Caco-2 (cell line): ENCODE results near the gene PIK3CA. TPM values are rescaled to one million over a fixed set of nuclear protein-coding genes. Genes with fewer than 3 reads are reported as not detected.

Experiments used
- BruUV-seq: library from RNA; stranded (reverse); fragments of 400-500 nt; replicated peaks from 2 replicates; lab custom pipeline; 2021; lab: Mats Ljungman, UMichigan
- CTCF ChIA-PET: fragments of 300-600 bp; sonication (Branson Sonifier 250); formaldehyde crosslinking; loops from one replicate; lab custom pipeline; 2022; ENCODE audit warnings: antibody characterized with exemption; lab: Charles Lee
- POLR2A ChIA-PET: fragments of 300-600 bp; sonication (Branson Sonifier 250); formaldehyde crosslinking; loops from one replicate; lab custom pipeline; 2022; ENCODE audit warnings: antibody characterized with exemption; lab: Charles Lee
- DNase-seq, 2 experiments: peaks; one replicate each; pipeline versions ENCODE4 v3.0.0 to v3.0.0-alpha.2; 2020 to 2022
- H3K27me3 ChIP-seq: replicated peaks from 2 replicates; pipeline ENCODE4 v1.6.0; 2011; ENCODE audit warnings: low read length; ENCODE audit not compliant: control insufficient read depth, insufficient read depth
- H3K36me3 ChIP-seq: 2 replicates; pipeline ENCODE4 v1.5.1; 2011; ENCODE audit warnings: low read length; ENCODE audit not compliant: control insufficient read depth, insufficient read depth
- H3K4me1 ChIP-seq: fragments of 250-450 bp; sonication (Bioruptor Pico); 2 replicates; pipeline ENCODE4 v1.5.1; 2020; ENCODE audit warnings: mild to moderate bottlenecking
- H3K4me3 ChIP-seq: 2 replicates; pipeline ENCODE4 v1.5.1; 2011; ENCODE audit warnings: low read depth, mild to moderate bottlenecking, control low read depth, low read length
- H3K9me3 ChIP-seq: fragments of 250-450 bp; sonication (Bioruptor Pico); 2 replicates; pipeline ENCODE4 v1.5.1; 2020; ENCODE audit warnings: mild to moderate bottlenecking, moderate library complexity
- H3K27ac Mint-ChIP-seq: one replicate; pipeline ENCODE4 v1.8.0; 2022; ENCODE audit warnings: mixed read lengths; ENCODE audit not compliant: unreplicated experiment
- H3K27me3 Mint-ChIP-seq: one replicate; pipeline ENCODE4 v1.8.0; 2022; ENCODE audit warnings: mixed read lengths; ENCODE audit not compliant: insufficient read depth, unreplicated experiment
- H3K36me3 Mint-ChIP-seq: one replicate; pipeline ENCODE4 v1.8.0; 2022; ENCODE audit warnings: mild to moderate bottlenecking, mixed read lengths; ENCODE audit not compliant: insufficient read depth, unreplicated experiment
- H3K4me1 Mint-ChIP-seq: one replicate; pipeline ENCODE4 v1.8.0; 2022; ENCODE audit warnings: low read depth, mixed read lengths; ENCODE audit not compliant: unreplicated experiment
- H3K4me3 Mint-ChIP-seq: one replicate; pipeline ENCODE4 v1.8.0; 2022; ENCODE audit warnings: mild to moderate bottlenecking, moderate library complexity, mixed read lengths; ENCODE audit not compliant: unreplicated experiment
- H3K9me3 Mint-ChIP-seq: one replicate; pipeline ENCODE4 v1.8.0; 2022; ENCODE audit warnings: mixed read lengths; ENCODE audit not compliant: unreplicated experiment
- CTCF ChIP-seq, 2 experiments: fragments of 200-600 bp in 1 of 2; IDR thresholded peaks; 1 replicate in 1 of 2; 2 replicates in 1 of 2; pipeline versions ENCODE4 v1.5.1 to v1.8.0; 2011 to 2022; ENCODE audit warnings: antibody characterized with exemption in 1 of 2, control low read depth in 1 of 2, inconsistent platforms in 1 of 2, low read depth in 1 of 2, low read length in 1 of 2, mild to moderate bottlenecking in 1 of 2, moderate library complexity in 1 of 2; ENCODE audit not compliant: insufficient read depth in 1 of 2, severe bottlenecking in 1 of 2, unreplicated experiment in 1 of 2
- intact Hi-C: fragments of 100-400 bp; cut with micrococcal nuclease; formaldehyde crosslinking; loops from one replicate; pipeline ENCODE4 v1.10.0; 2022; ENCODE audit not compliant: unreplicated experiment
- total RNA-seq: library from RNA; stranded (reverse); gene quantifications from 2 replicates; pipeline ENCODE4 v1.2.3, GENCODE V29; 2022

Gene PIK3CA
- total RNA-seq, 1 experiment from 2014 or later = 10.6 TPM

- TF ChIP-seq CTCF (IDR thresholded peaks at IDR 0.05; ENCODE audit: insufficient read depth in 1 of 2, low read depth in 1 of 2, low read length in 1 of 2, severe bottlenecking in 1 of 2, unreplicated experiment in 1 of 2) = no peak
- no peak overlapping the region for H3K27ac Mint-ChIP-seq
- ChIA-PET CTCF (no interaction called here), POLR2A (no interaction called here)
- no peaks in the 10 kb centered on the region for H3K36me3 Mint-ChIP-seq
- no peak overlapping the region for H3K4me3 ChIP-seq
- H3K9me3 ChIP-seq = no peaks in the 10 kb centered on the region
- no peaks in the 10 kb centered on the region for H3K9me3 Mint-ChIP-seq
- BruUV-seq = no TSS peak
- no peak for DNase-seq
- intact Hi-C loops = no loop called here
- H3K36me3 ChIP-seq = no peaks in the 10 kb centered on the region
- H3K4me1 Mint-ChIP-seq = no peaks in the 10 kb centered on the region
- H3K4me3 Mint-ChIP-seq = no peak overlapping the region
- no peaks in the 10 kb centered on the region for H3K4me1 ChIP-seq
- H3K27me3 ChIP-seq = no peaks in the 10 kb centered on the region
- no peaks in the 10 kb centered on the region for H3K27me3 Mint-ChIP-seq
Measured at GRCh38 chr3:179181021-179181472, 32.9 kb downstream of the PIK3CA start.

- no peak for DNase-seq
- H3K27ac Mint-ChIP-seq = no peak overlapping the region
- CTCF ChIA-PET = no interaction called here
- no peaks in the 10 kb centered on the region for H3K27me3 Mint-ChIP-seq
- H3K4me3 ChIP-seq = no peak overlapping the region
- no peak overlapping the region for H3K4me3 Mint-ChIP-seq
- no peaks in the 10 kb centered on the region for H3K36me3 ChIP-seq
- H3K9me3 Mint-ChIP-seq = no peaks in the 10 kb centered on the region
- intact Hi-C loops = no loop called here
- H3K4me1 Mint-ChIP-seq = no peaks in the 10 kb centered on the region
- no peaks in the 10 kb centered on the region for H3K4me1 ChIP-seq
- POLR2A ChIA-PET = no interaction called here
- no peaks in the 10 kb centered on the region for H3K36me3 Mint-ChIP-seq
- BruUV-seq = no TSS peak
- TF ChIP-seq CTCF (IDR thresholded peaks at IDR 0.05; ENCODE audit: insufficient read depth in 1 of 2, low read depth in 1 of 2, low read length in 1 of 2, severe bottlenecking in 1 of 2, unreplicated experiment in 1 of 2) = no peak
- H3K27me3 ChIP-seq = no peaks in the 10 kb centered on the region
- no peaks in the 10 kb centered on the region for H3K9me3 ChIP-seq
Measured at GRCh38 chr3:179181993-179182551, 33.9 kb downstream of the PIK3CA start.

GRCh38 chr3:179182902-179183301 lies 34.7 kb downstream of the PIK3CA start:
- no peaks in the 10 kb centered on the region for H3K9me3 Mint-ChIP-seq
- intact Hi-C loops = no loop called here
- DNase-seq = no peak
- no TSS peak for BruUV-seq
- no peaks in the 10 kb centered on the region for H3K36me3 Mint-ChIP-seq
- Histone ChIP-seq H3K4me3 (no peak overlapping the region), H3K9me3 (no peaks in the 10 kb centered on the region), H3K27me3 (no peaks in the 10 kb centered on the region), H3K4me1 (no peaks in the 10 kb centered on the region), H3K36me3 (no peaks in the 10 kb centered on the region)
- no peak overlapping the region for H3K4me3 Mint-ChIP-seq
- TF ChIP-seq CTCF (IDR thresholded peaks at IDR 0.05; ENCODE audit: insufficient read depth in 1 of 2, low read depth in 1 of 2, low read length in 1 of 2, severe bottlenecking in 1 of 2, unreplicated experiment in 1 of 2) = no peak
- CTCF ChIA-PET = no interaction called here
- H3K4me1 Mint-ChIP-seq = no peaks in the 10 kb centered on the region
- no peaks in the 10 kb centered on the region for H3K27me3 Mint-ChIP-seq
- POLR2A ChIA-PET = no interaction called here
- no peak overlapping the region for H3K27ac Mint-ChIP-seq
